Small intestine (tissue), 7 donors: ENCODE measurements around the gene TRDN. TPM values are rescaled to one million over a fixed set of nuclear protein-coding genes. Genes with fewer than 3 reads are reported as not detected.

Experiments used
- DNase-seq, 2 donors: peaks; one replicate each; pipeline versions ENCODE4 v3.0.0 to v3.0.0-alpha.2; 2013
- FAIRE-seq: peaks from 2 replicates; lab custom pipeline; 2012; peaks lifted over from hg19 to GRCh38; lab: Jason Lieb, UNC
- H3K27ac ChIP-seq, 3 donors: one replicate each; pipeline ENCODE4 v1.5.1; 2013; ENCODE audit warnings: low read length in 2 of 3, mild to moderate bottlenecking in 2 of 3, control low read depth in 1 of 3, inconsistent platforms in 1 of 3, low read depth in 1 of 3, moderate library complexity in 1 of 3
- H3K27me3 ChIP-seq, 3 donors: one replicate each; pipeline ENCODE4 v1.6.1; 2013; ENCODE audit warnings: low read length in 3 of 3, inconsistent platforms in 1 of 3; ENCODE audit not compliant: control insufficient read depth in 3 of 3, insufficient read depth in 3 of 3
- H3K36me3 ChIP-seq, 3 donors: one replicate each; pipeline ENCODE4 v1.6.1; 2013; ENCODE audit warnings: low read length in 3 of 3, inconsistent platforms in 1 of 3, low read depth in 1 of 3, mild to moderate bottlenecking in 1 of 3, moderate library complexity in 1 of 3; ENCODE audit not compliant: control insufficient read depth in 3 of 3, insufficient read depth in 2 of 3
- H3K4me1 ChIP-seq, 3 donors: one replicate each; pipeline ENCODE4 v1.6.1; 2013; ENCODE audit warnings: low read length in 2 of 3, inconsistent platforms in 1 of 3, low read depth in 1 of 3, mild to moderate bottlenecking in 1 of 3, moderate library complexity in 1 of 3; ENCODE audit not compliant: control insufficient read depth in 3 of 3, insufficient read depth in 2 of 3
- H3K4me3 ChIP-seq, 3 donors: one replicate each; pipeline ENCODE4 v1.5.1; 2013; ENCODE audit warnings: low read length in 3 of 3, control low read depth in 1 of 3, inconsistent platforms in 1 of 3, low read depth in 1 of 3, mild to moderate bottlenecking in 1 of 3, moderate library complexity in 1 of 3
- H3K9me3 ChIP-seq, 2 donors: one replicate each; pipeline ENCODE4 v1.6.1; 2013; ENCODE audit warnings: low read depth in 1 of 2, low read length in 1 of 2; ENCODE audit not compliant: control insufficient read depth in 2 of 2, insufficient read depth in 1 of 2
- WGBS, 3 donors: extraction: QIAGEN DNeasy Blood & Tissue Kit; methylation state at CpG; one replicate each; pipeline ENCODE4 v1.1.7; 2013; 5-methylcytosine and 5-hydroxymethylcytosine counted together
- polyA plus RNA-seq, 4 donors: library from polyadenylated mRNA; stranded (reverse) in 3 of 4; unstranded in 1 of 4; fragments of 200-250 nt in 3 of 4; fragments of 120-200 nt in 1 of 4; gene quantifications; one replicate each; pipeline versions ENCODE4 v1.2.1 to v1.2.3, GENCODE V29; 2013
- donor health status: healthy with polysubstance abuse.
- donor health status: control.
- donor health status: control.
- donor health status: Bipolar disorder and iron deficiency.
- donor health status: healthy.

Gene TRDN
- polyA plus RNA-seq, 4 donors: 0.01 to 0.54 (median 0.38) TPM; not detected in 1

DNA sequence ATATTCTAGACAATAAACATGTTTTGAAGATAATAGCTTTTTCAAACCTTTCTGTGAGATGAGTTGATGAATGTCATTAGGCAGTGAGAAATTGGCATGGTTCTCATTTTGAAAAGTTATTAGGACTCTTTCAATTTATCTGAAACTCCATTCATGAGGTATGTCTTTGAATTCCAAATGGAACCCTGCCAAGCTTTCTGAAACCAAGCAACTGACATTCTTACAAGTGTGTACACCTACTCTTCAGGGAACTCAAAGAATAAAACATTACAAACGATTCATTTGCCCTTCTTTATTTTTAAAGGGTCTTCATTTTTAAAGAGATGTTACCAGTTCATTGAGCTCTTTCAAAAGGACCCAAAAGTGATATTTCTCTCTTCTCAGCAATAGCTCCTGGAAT lies 2.1 kb upstream of the TRDN start:
- H3K4me3 ChIP-seq: no peak overlapping the region
- no peak for FAIRE-seq
- no peak for DNase-seq
- no peak overlapping the region for H3K27ac ChIP-seq
- H3K4me1 ChIP-seq: no peaks in the 10 kb centered on the region
- no peaks in the 10 kb centered on the region for H3K9me3 ChIP-seq
- no peaks in the 10 kb centered on the region for H3K36me3 ChIP-seq
- no peaks in the 10 kb centered on the region for H3K27me3 ChIP-seq
- WGBS, 3 donors: 59 to 70% (median 63%) methylated on average over 1 of the region's 1 CpG

GRCh38 chr6:123636282-123636681 lies 468 bp downstream of the TRDN start:
- FAIRE-seq (no peak), DNase-seq (no peak)
- Histone ChIP-seq H3K27me3 (no peaks in the 10 kb centered on the region), H3K4me1 (no peaks in the 10 kb centered on the region), H3K36me3 (no peaks in the 10 kb centered on the region), H3K9me3 (no peaks in the 10 kb centered on the region), H3K27ac (no peak overlapping the region), H3K4me3 (no peak overlapping the region)
- WGBS, 3 donors: 79 to 91% (median 85%) methylated on average over 1 of the region's 1 CpG

DNA sequence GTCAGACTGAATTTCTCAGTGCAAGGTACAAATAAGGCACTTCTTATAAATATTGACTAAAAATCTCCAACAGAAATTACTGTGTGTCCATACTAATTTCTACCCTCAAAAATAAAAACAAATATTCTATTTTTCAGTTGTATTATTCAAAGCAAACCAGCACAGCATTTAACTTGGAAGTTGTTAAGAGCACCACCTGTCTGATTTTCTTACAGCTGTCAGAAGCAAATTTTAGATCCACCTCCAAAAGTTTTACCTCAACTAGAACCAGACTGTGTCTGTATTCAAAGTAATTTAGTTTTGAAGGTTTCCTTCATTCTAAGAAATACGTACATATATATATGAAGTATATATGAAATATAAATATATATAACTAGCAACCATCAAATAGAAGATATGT lies 1.2 kb downstream of the TRDN start:
- 89 to 100% (median 91%) methylated on average over 1 of the region's 1 CpG for WGBS, 3 donors
- DNase-seq: no peak
- FAIRE-seq: no peak

DNA sequence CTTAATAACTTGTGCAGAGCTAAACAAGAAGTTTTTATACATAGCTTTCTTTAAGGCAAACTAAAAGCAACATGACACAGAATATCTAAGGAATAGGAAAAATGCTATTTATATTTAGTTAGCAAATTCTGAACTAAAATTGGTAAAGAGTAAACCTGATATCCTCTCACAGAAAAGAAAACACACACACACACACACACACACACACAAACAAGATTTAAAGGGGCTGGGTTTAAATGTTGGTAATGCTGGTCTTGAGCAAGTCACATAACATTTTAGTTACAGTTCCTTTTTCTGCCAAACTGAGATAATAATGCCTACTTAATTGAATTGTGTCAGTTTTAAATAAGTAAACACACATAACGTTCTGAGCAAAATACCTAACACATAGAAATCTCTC lies 1.6 kb downstream of the TRDN start:
- H3K4me3 ChIP-seq: no peak overlapping the region

More for the DNA sequence above, 1.2 kb downstream of the TRDN start:
- no peak overlapping the region for H3K27ac ChIP-seq
- H3K36me3 ChIP-seq: no peaks in the 10 kb centered on the region
- no peaks in the 10 kb centered on the region for H3K4me1 ChIP-seq
- H3K4me3 ChIP-seq: no peak overlapping the region
- H3K27me3 ChIP-seq: no peaks in the 10 kb centered on the region
- no peaks in the 10 kb centered on the region for H3K9me3 ChIP-seq

DNA sequence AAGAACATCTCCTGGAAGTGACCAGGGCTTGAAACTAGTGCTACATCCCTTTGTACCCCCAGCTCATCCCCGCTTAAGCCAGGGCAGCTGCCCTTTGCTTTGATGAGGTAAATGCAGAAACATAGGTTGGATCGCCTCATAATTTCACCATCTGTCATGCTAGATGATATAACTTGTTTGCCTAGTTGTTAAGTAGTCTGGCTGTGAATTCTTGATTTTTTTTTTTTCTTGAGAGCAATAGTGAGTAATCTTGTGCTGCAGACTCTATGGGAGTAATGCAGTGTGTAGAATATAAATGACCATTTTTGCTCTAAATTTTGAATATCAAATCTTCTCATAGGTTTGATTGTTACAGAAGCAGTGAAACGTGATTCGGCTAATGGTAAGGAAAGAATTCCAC lies 4.1 kb downstream of the TRDN start:
- WGBS, 3 donors: 83 to 85% (median 84%) methylated on average over 4 of the region's 4 CpGs
- no peaks in the 10 kb centered on the region for H3K27me3 ChIP-seq
- no peaks in the 10 kb centered on the region for H3K36me3 ChIP-seq
- no peak overlapping the region for H3K4me3 ChIP-seq
- DNase-seq: no peak
- H3K4me1 ChIP-seq: no peaks in the 10 kb centered on the region
- no peaks in the 10 kb centered on the region for H3K9me3 ChIP-seq
- no peak for FAIRE-seq
- H3K27ac ChIP-seq: no peak overlapping the region

More for the DNA sequence above, 1.6 kb downstream of the TRDN start:
- H3K4me1 ChIP-seq: no peaks in the 10 kb centered on the region
- H3K9me3 ChIP-seq: no peaks in the 10 kb centered on the region
- no peak for DNase-seq
- H3K36me3 ChIP-seq: no peaks in the 10 kb centered on the region
- whole genome bisulfite sequencing, 3 donors: 37 to 46% (median 46%) methylated on average over 1 of the region's 1 CpG
- no peak for FAIRE-seq
- H3K27ac ChIP-seq: no peak overlapping the region
- no peaks in the 10 kb centered on the region for H3K27me3 ChIP-seq

GRCh38 chr6:123629258-123629941 lies 7.3 kb downstream of the TRDN start:
- H3K27ac ChIP-seq: no peak overlapping the region
- H3K4me1 ChIP-seq: no peaks in the 10 kb centered on the region
- H3K4me3 ChIP-seq: no peak overlapping the region
- FAIRE-seq (no peak), DNase-seq (no peak)
- H3K27me3 ChIP-seq: no peaks in the 10 kb centered on the region
- 53 to 67% (median 60%) methylated on average over 3 of the region's 3 CpGs for WGBS, 3 donors
- no peaks in the 10 kb centered on the region for H3K9me3 ChIP-seq
- H3K36me3 ChIP-seq: no peaks in the 10 kb centered on the region

DNA sequence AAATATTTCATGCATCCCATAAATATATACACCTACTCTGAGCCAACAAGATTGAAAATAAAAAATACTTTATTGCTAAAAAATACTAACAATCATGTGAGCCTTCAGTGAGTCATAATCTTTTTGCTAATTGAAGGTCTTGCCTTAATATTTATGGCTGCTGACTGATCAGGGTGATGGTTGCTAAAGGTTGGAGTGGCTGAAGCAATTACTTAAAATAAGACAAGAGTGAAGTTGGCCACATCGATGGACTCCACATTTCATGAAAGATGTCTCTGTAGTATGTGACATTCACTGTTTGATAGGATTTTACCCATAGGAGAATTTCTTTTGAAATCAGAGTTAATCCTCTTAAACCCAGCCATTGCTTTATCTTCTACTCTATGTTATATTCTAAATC lies 11.1 kb downstream of the TRDN start:
- no peaks in the 10 kb centered on the region for H3K9me3 ChIP-seq
- no peaks in the 10 kb centered on the region for H3K4me1 ChIP-seq
- FAIRE-seq (no peak), DNase-seq (no peak)
- H3K36me3 ChIP-seq: no peaks in the 10 kb centered on the region
- no peak overlapping the region for H3K4me3 ChIP-seq
- 94 to 100% (median 96%) methylated on average over 1 of the region's 1 CpG for WGBS, 3 donors
- no peaks in the 10 kb centered on the region for H3K27me3 ChIP-seq
- H3K27ac ChIP-seq: no peak overlapping the region

DNA sequence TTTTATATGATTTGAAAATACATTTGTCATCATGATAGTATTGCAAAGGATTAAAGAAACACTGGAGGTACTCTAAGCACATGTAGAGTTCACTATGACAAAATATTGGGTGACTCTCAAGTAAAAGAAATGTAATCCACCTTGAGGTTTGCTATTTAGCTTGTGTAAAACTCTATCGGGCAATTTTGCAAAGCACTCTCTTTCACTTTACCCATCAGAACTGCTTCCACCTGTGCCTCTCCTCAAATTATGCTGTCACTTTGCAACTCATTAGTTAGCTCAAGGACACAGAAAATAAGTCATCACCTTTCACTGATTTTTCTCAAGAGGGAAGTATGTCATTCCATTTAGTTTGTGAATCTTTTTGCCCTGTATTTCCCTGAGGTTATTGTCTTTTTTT lies 14.0 kb downstream of the TRDN start:
- H3K27me3 ChIP-seq: no peaks in the 10 kb centered on the region
- WGBS, 3 donors: 83 to 88% (median 86%) methylated on average over 1 of the region's 1 CpG
- no peak overlapping the region for H3K27ac ChIP-seq
- DNase-seq (no peak), FAIRE-seq (no peak)
- H3K4me3 ChIP-seq: no peak overlapping the region
- H3K4me1 ChIP-seq: no peaks in the 10 kb centered on the region
- no peaks in the 10 kb centered on the region for H3K9me3 ChIP-seq
- no peaks in the 10 kb centered on the region for H3K36me3 ChIP-seq

DNA sequence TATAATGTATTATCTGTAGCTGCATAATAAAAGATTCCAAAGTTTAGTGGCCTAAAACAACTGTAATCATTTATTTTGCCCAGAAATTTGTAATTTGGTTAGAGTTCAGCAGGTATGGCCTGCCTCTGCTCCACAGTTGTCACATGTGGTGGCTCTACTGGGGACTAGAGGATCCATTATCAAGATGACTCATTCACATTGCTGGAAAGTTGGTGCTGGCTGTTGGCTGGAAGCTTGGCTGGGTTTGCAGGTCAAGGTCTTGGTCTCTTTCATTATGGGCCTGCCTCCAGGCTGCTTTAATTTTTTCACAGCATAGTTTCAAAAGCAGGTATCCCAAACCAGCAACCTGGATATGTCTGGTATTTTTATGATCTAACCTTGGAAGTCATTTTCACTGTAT lies 17.6 kb downstream of the TRDN start:
- DNase-seq: no peak
- H3K4me3 ChIP-seq: no peak overlapping the region
- H3K27me3 ChIP-seq: no peaks in the 10 kb centered on the region
- no peak for FAIRE-seq
- H3K4me1 ChIP-seq: no peaks in the 10 kb centered on the region
- no peaks in the 10 kb centered on the region for H3K9me3 ChIP-seq
- no peaks in the 10 kb centered on the region for H3K36me3 ChIP-seq
- H3K27ac ChIP-seq: no peak overlapping the region
